C4-2B (cell line): ENCODE results near the gene GPR150.

ENCODE experiments used
- H3K27ac ChIP-seq: fragments of 450-650 bp; 2 replicates; pipeline ENCODE4 v1.5.1; 2017
- CTCF ChIP-seq: fragments of 450-650 bp; conservative IDR thresholded peaks from 2 replicates; pipeline ENCODE4 v1.5.1; 2017; ENCODE audit warnings: mild to moderate bottlenecking
- ZFX ChIP-seq: fragments of 450-650 bp; IDR thresholded peaks from 2 replicates; pipeline ENCODE4 v1.6.1; 2017

Gene GPR150

GRCh38 chr5:95652849-95653248, 33.0 kb downstream of the GPR150 start:
- no peak overlapping the region for H3K27ac ChIP-seq
- TF ChIP-seq CTCF (no peak), ZFX (no peak)

DNA sequence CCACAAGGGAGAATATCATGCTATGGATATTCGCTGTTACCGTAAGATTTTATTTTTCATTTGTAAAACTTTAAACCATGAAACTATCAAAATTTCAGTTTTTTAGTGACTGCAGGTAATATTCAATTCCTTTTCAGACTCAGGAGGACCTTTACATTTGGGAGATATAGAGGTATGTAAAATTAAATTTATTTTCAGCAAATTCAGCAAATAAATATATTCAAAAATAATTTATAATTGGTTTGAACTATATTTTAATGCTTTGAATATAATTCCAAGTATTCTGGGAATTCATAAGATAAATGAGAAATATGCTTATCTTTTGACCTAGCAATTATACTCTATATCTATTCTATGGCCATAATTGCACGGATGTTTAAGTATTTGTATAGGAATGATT, 34.3 kb downstream of the GPR150 start:
- H3K27ac ChIP-seq, result no peak overlapping the region
- TF ChIP-seq ZFX (no peak), CTCF (no peak)

GRCh38 chr5:95655575-95655974, 35.7 kb downstream of the GPR150 start:
- H3K27ac ChIP-seq, result no peak overlapping the region
- TF ChIP-seq CTCF, result no peak
- TF ChIP-seq ZFX, result no peak

DNA sequence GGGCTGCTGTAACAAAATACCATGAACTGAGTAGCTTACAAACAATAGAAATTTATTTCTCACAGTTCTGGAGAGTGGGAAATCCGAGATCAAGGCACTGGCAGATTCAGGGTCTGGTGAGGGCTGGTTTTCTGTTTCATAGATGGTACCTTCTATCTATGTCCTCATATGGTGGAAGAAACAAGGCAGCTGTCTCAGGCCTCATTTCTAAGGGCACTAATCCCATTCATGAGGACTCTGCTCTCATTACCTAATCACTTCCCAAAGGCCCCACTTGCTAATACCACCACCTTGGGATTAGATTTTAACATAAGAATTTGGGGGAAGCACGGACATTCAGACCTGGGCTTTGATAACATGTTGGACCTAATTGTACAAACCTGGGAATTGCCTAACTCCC, 40.2 kb downstream of the GPR150 start:
- H3K27ac ChIP-seq, result no peak overlapping the region
- TF ChIP-seq CTCF (no peak), ZFX (no peak)

DNA sequence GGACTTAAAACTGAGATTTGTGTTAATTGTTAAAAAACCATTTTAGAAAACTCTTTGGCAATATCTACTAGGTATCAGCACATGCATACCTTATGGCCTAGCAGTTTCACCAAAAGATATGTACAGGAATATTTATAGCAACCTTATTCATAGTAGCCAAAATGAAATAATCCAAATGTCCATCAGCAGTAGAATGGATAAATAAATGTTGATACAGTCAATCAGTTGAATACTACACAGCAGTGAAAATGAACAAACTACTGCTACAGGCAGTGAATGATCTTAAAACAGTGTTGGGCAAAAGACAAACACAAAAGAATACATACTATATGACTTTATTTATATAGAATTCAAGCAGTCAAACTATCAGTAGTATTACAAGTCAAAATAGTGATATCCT, 43.1 kb downstream of the GPR150 start:
- H3K27ac ChIP-seq, result no peak overlapping the region
- TF ChIP-seq ZFX, result no peak
- no peak for TF ChIP-seq CTCF

- TF ChIP-seq ZFX, result no peak
- TF ChIP-seq CTCF, result peak; percentile 98
- no peak overlapping the region for H3K27ac ChIP-seq
Measured at GRCh38 chr5:95664204-95664786, 44.4 kb downstream of the GPR150 start.

- no peak for TF ChIP-seq ZFX
- TF ChIP-seq CTCF, result no peak
- no peak overlapping the region for H3K27ac ChIP-seq
Measured at GRCh38 chr5:95667061-95667618, 47.3 kb downstream of the GPR150 start.
